ENCODE data around the gene CARHSP1.
"Not testable (repeated sequence)": the region's sequence is repeated elsewhere in the genome, so short reads cannot be mapped to it uniquely, and the experiment has no call there.

The CARHSP1 gene

DNA sequence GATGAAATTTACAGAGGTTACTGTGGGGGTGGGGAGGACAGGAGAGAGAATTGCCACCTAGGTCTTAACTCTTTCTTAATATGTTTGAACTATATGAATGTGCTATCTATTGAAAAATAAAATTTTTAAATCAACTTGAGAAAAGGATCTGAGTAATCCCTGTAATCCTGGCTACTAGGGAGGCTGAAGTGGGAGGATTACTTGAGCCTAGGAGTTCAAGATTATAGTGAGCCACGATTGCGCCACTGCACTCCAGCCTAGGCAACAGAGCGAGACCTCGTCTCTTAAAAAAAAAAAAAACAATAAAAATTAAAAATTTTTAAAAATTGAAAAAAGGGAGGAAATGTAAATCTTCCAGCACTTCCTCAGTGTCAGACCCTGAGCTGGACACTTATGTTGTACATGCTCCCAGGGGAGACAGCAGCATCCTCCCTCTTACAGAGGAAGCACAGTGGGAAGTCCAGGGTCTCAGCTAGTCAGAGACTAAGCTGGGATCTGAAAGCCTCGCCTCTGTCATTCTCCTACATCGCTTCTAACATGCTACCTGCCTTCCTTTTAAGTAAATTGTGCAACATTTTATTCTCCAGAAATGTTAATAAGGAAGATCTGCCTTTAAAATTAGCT, 49.3 kb downstream of the CARHSP1 start:
- DNase-seq = no peak

DNA sequence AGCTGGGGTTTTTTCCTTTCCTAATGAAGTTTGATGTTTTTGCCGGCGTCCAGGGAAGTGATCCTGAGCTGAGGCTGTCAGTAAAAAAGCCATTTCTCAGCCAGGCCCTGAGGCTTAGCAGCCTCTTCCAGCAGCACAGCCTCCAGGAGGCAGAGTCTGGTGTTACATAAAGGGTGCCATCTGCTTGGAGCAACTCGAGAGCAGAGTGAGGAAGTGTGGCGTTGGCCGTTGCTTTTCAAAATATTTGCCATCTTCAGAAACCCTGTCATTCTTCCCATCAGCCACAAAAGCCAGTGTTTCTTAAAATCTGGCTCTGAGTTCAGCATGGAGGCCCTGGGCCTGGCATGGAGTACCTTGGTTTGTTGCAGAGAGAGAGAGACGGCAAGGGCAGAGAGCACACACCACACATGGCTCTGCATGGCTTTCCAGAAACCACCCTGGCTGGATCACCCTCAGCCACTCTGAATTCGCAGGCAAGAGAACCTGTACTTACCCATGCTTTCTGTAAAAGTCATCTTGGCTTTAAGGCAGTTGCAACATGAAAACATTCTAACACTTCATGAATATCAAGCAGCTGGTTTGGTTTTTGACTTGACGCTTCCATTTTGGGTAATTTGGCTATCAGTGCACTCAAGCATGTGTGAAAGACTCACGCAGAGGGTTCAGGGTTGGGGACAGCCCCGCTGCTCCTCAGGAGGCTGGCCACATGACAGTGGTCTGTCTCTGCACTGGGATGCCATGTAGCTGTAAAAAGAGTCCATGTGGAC, 50.1 kb downstream of the CARHSP1 start:
- no peak for DNase-seq

DNA sequence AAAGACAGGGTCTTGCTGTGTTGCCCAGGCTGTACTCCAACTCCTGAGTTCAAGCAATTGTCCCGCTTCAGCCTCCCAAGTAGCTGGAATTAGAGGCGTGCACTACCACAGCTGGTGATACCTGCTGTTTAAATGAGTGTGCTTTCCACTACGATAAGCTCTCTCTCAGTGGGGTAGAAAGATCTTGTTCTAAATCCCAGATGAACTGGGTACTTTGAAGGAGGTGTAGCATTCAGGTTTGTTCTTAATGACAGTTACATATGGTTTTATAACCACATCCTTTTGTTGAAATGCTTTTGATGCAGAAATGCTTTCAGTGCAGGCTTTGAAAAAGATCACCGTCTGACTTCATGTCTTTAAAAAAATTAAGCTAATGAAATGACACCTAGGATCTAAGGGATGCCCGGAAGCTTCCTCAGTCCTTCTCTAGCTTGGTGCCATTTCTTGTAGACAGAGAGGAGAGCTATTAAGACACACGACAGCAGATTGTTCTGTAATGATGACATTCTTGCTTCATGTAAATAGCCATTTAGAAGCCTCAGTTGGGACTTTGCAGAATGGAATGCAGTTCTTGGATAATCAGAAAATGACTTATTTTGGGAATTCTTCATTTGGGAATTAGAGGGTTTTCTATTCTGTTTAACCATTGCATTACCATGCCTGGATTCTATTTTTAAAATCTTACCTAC, 51.7 kb downstream of the CARHSP1 start:
- no peak for DNase-seq

DNA sequence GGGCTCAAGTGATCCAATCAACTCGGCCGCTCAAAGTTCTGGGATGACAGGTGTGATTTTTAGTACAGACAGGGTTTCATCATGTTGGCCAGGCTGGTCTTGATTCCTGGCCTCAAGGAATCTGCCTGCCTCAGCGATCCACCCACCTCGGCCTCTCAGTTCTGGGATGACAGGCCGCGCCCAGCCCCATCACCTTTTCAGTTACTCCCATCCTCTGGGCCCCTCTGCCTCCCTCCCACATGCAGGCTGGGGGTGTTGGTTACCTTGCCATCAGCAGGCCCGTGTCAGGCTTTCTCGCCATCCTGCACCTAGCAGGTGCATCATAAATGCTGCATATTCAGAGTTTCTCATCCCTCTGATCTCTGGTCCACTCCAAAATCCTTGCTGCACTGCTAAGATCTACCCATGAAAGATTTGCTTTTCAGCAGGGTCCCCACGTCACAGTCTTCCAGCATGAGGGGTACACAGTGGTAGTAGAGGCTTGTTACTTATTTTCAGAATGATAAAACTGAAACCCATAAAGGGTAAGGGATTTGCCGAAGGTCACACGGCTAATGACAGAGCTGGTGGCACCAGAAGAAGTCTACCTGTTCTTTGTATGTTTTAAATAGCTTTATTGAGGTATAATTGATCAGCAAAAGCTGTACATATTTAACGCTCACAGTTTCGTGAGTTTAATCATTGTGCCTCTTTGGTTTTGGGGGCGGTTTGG, 54.6 kb downstream of the CARHSP1 start:
- DNase-seq = no peak

DNA sequence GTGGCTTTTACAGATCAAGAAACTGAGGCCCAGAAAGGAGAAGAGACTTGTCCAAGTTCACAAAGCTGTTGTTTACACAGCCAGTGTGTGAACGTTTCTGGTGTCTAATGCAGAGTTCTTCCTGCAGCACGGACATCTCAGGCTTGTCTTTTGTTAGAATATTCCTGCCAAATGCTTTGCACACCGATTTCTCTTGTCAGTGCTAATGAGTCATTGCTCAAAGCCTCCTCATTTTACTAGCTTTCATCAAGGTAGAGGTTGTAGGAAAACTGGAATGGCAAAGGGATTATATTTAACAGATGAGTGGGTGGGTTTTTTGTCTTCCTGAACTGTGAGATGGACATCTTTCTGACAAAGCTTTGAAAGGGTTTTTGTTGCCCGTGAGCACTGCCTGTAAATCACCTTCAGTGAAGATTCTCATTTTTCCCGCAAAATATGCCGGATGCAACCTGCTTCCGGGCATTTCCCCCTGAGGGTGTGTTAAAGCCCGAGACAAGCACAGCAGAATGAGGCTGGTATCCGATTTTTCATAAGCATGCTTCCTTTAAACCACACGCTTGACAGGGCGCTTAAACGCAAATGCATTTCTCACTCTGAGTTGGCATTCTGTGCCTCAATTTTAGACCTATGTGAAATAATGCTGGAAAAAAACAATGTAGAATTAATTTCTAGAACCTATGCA, 56.5 kb downstream of the CARHSP1 start:
- no peak for DNase-seq

DNA sequence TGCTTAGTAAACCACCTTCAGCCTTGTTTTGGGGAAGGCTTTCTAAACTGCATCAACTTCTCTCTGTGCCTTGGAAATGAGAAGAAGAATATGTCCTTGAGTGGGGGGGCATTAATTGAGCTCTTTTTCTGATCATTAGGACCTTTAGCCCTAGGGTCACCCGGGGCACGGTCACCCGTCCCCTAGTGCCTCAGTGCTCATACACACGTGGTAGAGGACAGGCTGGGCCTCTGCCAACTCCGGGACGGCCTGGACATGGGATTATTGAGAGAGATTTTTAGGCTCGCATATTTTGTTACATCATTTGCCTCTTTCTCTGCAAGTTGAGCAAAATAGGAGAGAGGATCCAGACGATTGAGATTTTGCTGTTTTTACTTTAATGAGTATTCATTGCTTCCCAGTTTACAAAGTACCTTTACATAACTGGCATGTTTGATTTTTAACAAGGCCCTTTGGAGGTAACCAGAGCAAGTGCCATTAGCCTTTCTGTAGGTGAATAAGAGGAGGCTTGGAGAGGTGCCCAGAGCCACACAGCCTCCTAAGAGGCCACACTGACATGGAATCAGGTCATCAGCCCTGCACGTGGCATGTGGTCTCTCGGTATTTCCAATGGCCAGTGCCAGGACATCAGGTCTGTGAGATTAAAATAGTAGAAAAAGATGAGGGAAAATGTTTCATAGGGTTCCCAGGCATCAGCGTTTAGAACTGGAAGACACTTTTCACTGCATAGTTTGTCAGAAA, 60.0 kb downstream of the CARHSP1 start:
- DNase-seq = peak; percentile 0

DNA sequence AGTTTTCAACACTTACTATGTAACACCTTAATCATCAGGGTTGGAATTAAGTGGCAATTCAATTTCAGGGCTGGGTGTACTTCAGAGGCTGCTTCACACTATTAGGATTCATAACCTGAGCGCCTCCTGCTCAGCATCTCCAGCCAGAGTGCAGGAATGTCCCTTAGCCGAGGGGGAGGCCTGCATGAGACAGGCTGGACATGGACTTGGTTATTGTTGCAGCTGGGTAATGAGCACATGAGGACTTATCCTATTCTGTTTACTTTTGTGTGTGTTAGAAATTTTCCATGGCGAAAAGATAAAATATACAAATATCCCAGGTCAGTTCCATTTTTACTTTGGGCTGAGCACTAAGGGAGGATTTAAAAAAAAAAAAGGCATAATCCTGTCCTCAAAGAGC, 60.8 kb downstream of the CARHSP1 start:
- DNase-seq = no peak

DNA sequence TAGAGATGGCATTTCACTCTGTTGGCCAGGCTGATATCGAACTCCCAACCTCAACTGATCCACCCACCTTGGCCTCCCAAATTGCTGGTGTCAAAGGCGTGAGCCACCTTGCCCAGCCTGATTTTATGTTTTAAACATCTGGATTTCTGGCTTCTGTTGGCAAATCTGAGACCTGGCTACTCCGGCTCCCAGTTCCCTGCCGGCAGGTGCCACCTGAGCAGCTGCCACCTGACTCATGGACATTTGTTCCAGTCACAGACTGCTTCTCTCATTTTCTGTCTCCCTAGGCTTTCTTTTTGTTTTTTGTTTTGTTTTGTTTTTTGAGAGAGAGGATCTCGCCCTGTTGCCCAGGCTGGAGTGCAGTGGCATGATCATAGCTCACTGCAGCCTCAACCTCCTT, 61.6 kb downstream of the CARHSP1 start:
- no peak for DNase-seq

DNA sequence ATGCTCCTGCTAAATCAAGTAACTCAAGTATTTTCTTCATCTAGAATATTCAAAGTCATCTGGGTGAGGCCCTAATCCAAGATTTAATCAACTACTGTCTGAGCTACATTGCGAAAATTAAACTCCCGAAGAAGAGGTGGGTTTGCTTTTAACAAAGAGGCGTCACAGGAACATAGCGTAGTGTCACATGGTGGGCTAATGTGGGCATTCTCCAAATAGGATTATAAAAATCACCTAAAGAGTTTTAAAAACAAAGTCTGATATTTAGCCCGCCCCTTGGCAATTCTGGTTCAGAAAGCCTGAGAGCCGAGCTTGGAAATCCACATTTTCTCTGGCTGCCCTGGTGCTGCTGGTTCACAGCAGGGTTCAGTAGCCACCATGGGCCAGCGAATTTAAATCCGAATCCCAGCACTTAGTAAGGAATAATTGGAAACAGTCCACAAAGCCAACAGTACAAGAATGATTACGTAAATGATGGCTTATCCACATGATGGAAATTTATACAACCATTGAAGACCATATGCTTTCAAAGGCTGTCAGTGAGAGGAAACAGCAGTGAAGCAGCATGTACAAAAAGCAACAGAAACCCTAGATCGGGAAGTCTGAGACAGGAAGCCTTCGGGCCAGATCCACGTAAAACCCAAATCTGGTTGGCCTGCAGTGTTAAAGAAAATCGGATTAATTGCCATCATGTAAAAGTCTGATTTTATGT, 62.4 kb downstream of the CARHSP1 start:
- no peak for DNase-seq

DNA sequence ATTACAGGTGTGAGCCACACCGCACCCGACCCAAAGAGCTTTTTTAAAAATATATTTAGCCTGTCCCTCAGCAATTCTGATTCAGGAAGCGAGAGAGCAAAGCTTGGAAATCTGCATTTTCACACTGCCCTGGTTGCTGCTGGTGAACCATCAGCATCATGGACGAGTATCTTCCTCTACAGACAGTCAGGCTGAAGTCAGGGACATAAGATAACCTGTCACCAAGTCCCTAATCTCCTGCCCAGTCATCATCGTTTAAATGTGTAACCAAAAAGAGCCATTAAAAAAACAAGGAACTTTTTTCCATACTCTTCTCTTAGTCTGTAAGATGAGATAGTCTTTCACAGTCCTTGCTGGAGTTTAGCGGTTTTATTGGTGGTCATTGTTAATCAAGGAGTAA, 64.5 kb downstream of the CARHSP1 start:
- no peak for DNase-seq

DNA sequence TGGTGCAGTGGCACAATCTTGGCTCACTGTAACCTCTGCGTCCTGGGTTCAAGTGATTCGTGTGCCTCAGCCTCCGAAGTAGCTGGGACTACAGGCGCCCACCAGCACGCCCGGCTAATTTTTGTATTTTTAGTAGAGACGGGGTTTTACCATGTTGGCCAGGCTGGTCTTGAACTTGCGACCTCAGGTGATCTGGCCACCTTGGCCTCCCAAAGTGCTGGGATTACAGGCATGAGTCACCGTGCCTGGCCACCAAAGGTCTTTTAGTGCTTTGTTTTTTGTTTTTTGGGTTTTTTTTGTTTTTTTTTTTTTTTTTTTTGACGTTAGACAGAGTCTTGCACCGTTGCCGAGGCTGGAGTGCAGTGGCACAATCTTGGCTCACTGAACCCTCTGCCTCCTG, 65.1 kb downstream of the CARHSP1 start:
- not testable (repeated sequence) for DNase-seq

All from DMS79 (cell line).